Immature natural killer cell (primary cell): ENCODE measurements around the gene CRYGB. TPM values are rescaled to one million over a fixed set of nuclear protein-coding genes. Genes with fewer than 3 reads are reported as not detected.

ENCODE experiments used
- DNase-seq, 3 donors: peaks; one replicate each; pipeline ENCODE4 v3.0.0; 2022; ENCODE audit warnings: mixed read lengths in 1 of 3
- H3K27ac Mint-ChIP-seq, 6 donors: one replicate each; pipeline ENCODE4 v1.8.0; 2020; ENCODE audit warnings: mixed read lengths in 6 of 6, mild to moderate bottlenecking in 5 of 6, inconsistent platforms in 4 of 6, moderate library complexity in 3 of 6
- H3K27me3 Mint-ChIP-seq, 3 donors: one replicate each; pipeline ENCODE4 v1.8.0; 2020 to 2021; ENCODE audit warnings: low read depth in 3 of 3, mild to moderate bottlenecking in 3 of 3, mixed read lengths in 3 of 3, moderate library complexity in 3 of 3, inconsistent platforms in 1 of 3
- H3K36me3 Mint-ChIP-seq, 3 donors: one replicate each; pipeline ENCODE4 v1.8.0; 2020; ENCODE audit warnings: mixed read lengths in 3 of 3, inconsistent platforms in 2 of 3, mild to moderate bottlenecking in 2 of 3
- H3K4me1 Mint-ChIP-seq, 2 donors: one replicate each; pipeline ENCODE4 v1.8.0; 2020; ENCODE audit warnings: inconsistent platforms in 2 of 2, mild to moderate bottlenecking in 2 of 2, mixed read lengths in 2 of 2, moderate library complexity in 1 of 2
- H3K4me3 Mint-ChIP-seq, 5 donors: one replicate each; pipeline ENCODE4 v1.8.0; 2020; ENCODE audit warnings: mild to moderate bottlenecking in 5 of 5, mixed read lengths in 5 of 5, inconsistent platforms in 3 of 5, moderate library complexity in 3 of 5
- H3K9me3 Mint-ChIP-seq, 6 donors: one replicate each; pipeline ENCODE4 v1.8.0; 2020; ENCODE audit warnings: mild to moderate bottlenecking in 6 of 6, mixed read lengths in 6 of 6, inconsistent platforms in 4 of 6, moderate library complexity in 3 of 6
- polyA plus RNA-seq, 3 donors: library from polyadenylated mRNA; unstranded; fragments of 300-500 nt; fragmentation: Illumina TruSeq; gene quantifications; one replicate each; pipeline ENCODE4 v1.2.3, GENCODE V29; 2021

The CRYGB gene
- polyA plus RNA-seq, 3 donors from 2014 or later, result not detected

GRCh38 chr2:208175069-208175839 is 29.3 kb upstream of the CRYGB start:
- H3K9me3 Mint-ChIP-seq, result no peaks in the 10 kb centered on the region

GRCh38 chr2:208174144-208174543 is 28.2 kb upstream of the CRYGB start:
- Mint-ChIP-seq H3K27me3 (peaks cover 0 to 12% (median 11%) of the 10 kb centered on the region in 3 donors), H3K4me1 (peaks cover 1 to 7% of the 10 kb centered on the region in 2 donors), H3K9me3 (no peaks in the 10 kb centered on the region), H3K27ac (no peak overlapping the region), H3K4me3 (no peak overlapping the region), H3K36me3 (no peaks in the 10 kb centered on the region)
- DNase-seq, result no peak

More at GRCh38 chr2:208175069-208175839, 29.3 kb upstream of the CRYGB start:
- DNase-seq, result peak; percentile 36 to 44 (median 37)
- Mint-ChIP-seq H3K27ac (no peak overlapping the region), H3K4me3 (no peak overlapping the region), H3K36me3 (no peaks in the 10 kb centered on the region), H3K27me3 (peaks cover 0 to 12% (median 10%) of the 10 kb centered on the region in 3 donors), H3K4me1 (peaks cover 1 to 7% of the 10 kb centered on the region in 2 donors)

GRCh38 chr2:208172125-208172524 is 26.2 kb upstream of the CRYGB start:
- Mint-ChIP-seq H3K27me3 (peaks cover 0 to 18% (median 10%) of the 10 kb centered on the region in 3 donors), H3K27ac (no peak overlapping the region), H3K9me3 (no peaks in the 10 kb centered on the region), H3K36me3 (no peaks in the 10 kb centered on the region), H3K4me1 (peaks cover 1 to 7% of the 10 kb centered on the region in 2 donors), H3K4me3 (no peak overlapping the region)
- no peak for DNase-seq

- H3K4me3 Mint-ChIP-seq, result no peak overlapping the region
- H3K36me3 Mint-ChIP-seq, result no peaks in the 10 kb centered on the region
- no peaks in the 10 kb centered on the region for H3K9me3 Mint-ChIP-seq
- no peak for DNase-seq
- H3K4me1 Mint-ChIP-seq, result no peaks in the 10 kb centered on the region
- H3K27ac Mint-ChIP-seq, result no peak overlapping the region
- peaks cover 0 to 10% (median 3%) of the 10 kb centered on the region in 3 donors for H3K27me3 Mint-ChIP-seq
Observed at GRCh38 chr2:208164951-208165755, 19.2 kb upstream of the CRYGB start.

GRCh38 chr2:208163489-208163888 is 17.5 kb upstream of the CRYGB start, which contains the start of gene CRYGA:
Gene CRYGA, minus strand, starts transcription at chr2:208163589. Its CDS starts 33 bp downstream, at chr2:208163556.
- no peaks in the 10 kb centered on the region for H3K4me1 Mint-ChIP-seq
- no peaks in the 10 kb centered on the region for H3K9me3 Mint-ChIP-seq
- H3K27me3 Mint-ChIP-seq, result peaks cover 0 to 5% (median 0%) of the 10 kb centered on the region in 3 donors
- H3K36me3 Mint-ChIP-seq, result no peaks in the 10 kb centered on the region
- H3K27ac Mint-ChIP-seq, result no peak within 1 kb of the TSS
- DNase-seq, result no peak
- H3K4me3 Mint-ChIP-seq, result no peak within 1 kb of the TSS

- H3K36me3 Mint-ChIP-seq, result no peaks in the 10 kb centered on the region
- no peak for DNase-seq
Observed at GRCh38 chr2:208156439-208156838, 10.5 kb upstream of the CRYGB start.

GRCh38 chr2:208153156-208153555 is 7.2 kb upstream of the CRYGB start:
- no peak for DNase-seq
- H3K36me3 Mint-ChIP-seq, result peaks cover 0 to 5% (median 4%) of the 10 kb centered on the region in 3 donors
- H3K27ac Mint-ChIP-seq, result no peak overlapping the region
- peaks cover 0 to 9% (median 1%) of the 10 kb centered on the region in 3 donors for H3K27me3 Mint-ChIP-seq
- peaks cover 0 to 6% (median 1%) of the 10 kb centered on the region in 6 donors for H3K9me3 Mint-ChIP-seq
- no peaks in the 10 kb centered on the region for H3K4me1 Mint-ChIP-seq
- no peak overlapping the region for H3K4me3 Mint-ChIP-seq

More at GRCh38 chr2:208156439-208156838, 10.5 kb upstream of the CRYGB start:
- Mint-ChIP-seq H3K4me3 (no peak overlapping the region), H3K4me1 (no peaks in the 10 kb centered on the region), H3K27ac (no peak overlapping the region), H3K9me3 (no peaks in the 10 kb centered on the region), H3K27me3 (peaks cover 0 to 1% (median 0%) of the 10 kb centered on the region in 3 donors)

GRCh38 chr2:208150956-208151355 is 5.0 kb upstream of the CRYGB start:
- Mint-ChIP-seq H3K9me3 (peaks cover 0 to 6% (median 1%) of the 10 kb centered on the region in 6 donors), H3K36me3 (peaks cover 0 to 5% (median 4%) of the 10 kb centered on the region in 3 donors), H3K27ac (no peak overlapping the region), H3K27me3 (peaks cover 0 to 9% (median 3%) of the 10 kb centered on the region in 3 donors), H3K4me1 (no peaks in the 10 kb centered on the region), H3K4me3 (no peak overlapping the region)
- no peak for DNase-seq

- no peak overlapping the region for H3K27ac Mint-ChIP-seq
- H3K4me1 Mint-ChIP-seq, result no peaks in the 10 kb centered on the region
- peaks cover 0 to 9% (median 3%) of the 10 kb centered on the region in 3 donors for H3K27me3 Mint-ChIP-seq
- H3K36me3 Mint-ChIP-seq, result peaks cover 0 to 5% (median 4%) of the 10 kb centered on the region in 3 donors
- H3K9me3 Mint-ChIP-seq, result peaks cover 0 to 6% (median 1%) of the 10 kb centered on the region in 6 donors
- H3K4me3 Mint-ChIP-seq, result no peak overlapping the region
- DNase-seq, result no peak
Observed at GRCh38 chr2:208150094-208150493, 4.1 kb upstream of the CRYGB start.

- peaks cover 0 to 9% (median 3%) of the 10 kb centered on the region in 3 donors for H3K27me3 Mint-ChIP-seq
- H3K27ac Mint-ChIP-seq, result no peak overlapping the region
Observed at GRCh38 chr2:208148803-208149202, 2.8 kb upstream of the CRYGB start.

GRCh38 chr2:208147759-208148158 is 1.8 kb upstream of the CRYGB start:
- DNase-seq, result no peak
- H3K27ac Mint-ChIP-seq, result no peak overlapping the region
- peaks cover 0 to 6% (median 1%) of the 10 kb centered on the region in 6 donors for H3K9me3 Mint-ChIP-seq
- peaks cover 0 to 9% (median 3%) of the 10 kb centered on the region in 3 donors for H3K27me3 Mint-ChIP-seq
- no peaks in the 10 kb centered on the region for H3K4me1 Mint-ChIP-seq
- no peak overlapping the region for H3K4me3 Mint-ChIP-seq
- H3K36me3 Mint-ChIP-seq, result peaks cover 0 to 5% (median 4%) of the 10 kb centered on the region in 3 donors

More at GRCh38 chr2:208148803-208149202, 2.8 kb upstream of the CRYGB start:
- H3K9me3 Mint-ChIP-seq, result peaks cover 0 to 6% (median 1%) of the 10 kb centered on the region in 6 donors
- H3K4me3 Mint-ChIP-seq, result no peak overlapping the region
- H3K4me1 Mint-ChIP-seq, result no peaks in the 10 kb centered on the region
- no peak for DNase-seq
- peaks cover 0 to 5% (median 4%) of the 10 kb centered on the region in 3 donors for H3K36me3 Mint-ChIP-seq

- peaks cover 0 to 5% (median 4%) of the 10 kb centered on the region in 3 donors for H3K36me3 Mint-ChIP-seq
- no peaks in the 10 kb centered on the region for H3K4me1 Mint-ChIP-seq
- peak overlapping the region in 1 of 6 donors; percentile 34 for H3K27ac Mint-ChIP-seq
- H3K9me3 Mint-ChIP-seq, result peaks cover 0 to 6% (median 1%) of the 10 kb centered on the region in 6 donors
- H3K4me3 Mint-ChIP-seq, result no peak overlapping the region
- H3K27me3 Mint-ChIP-seq, result peaks cover 0 to 9% (median 3%) of the 10 kb centered on the region in 3 donors
- no peak for DNase-seq
Observed at GRCh38 chr2:208147008-208147407, 1.1 kb upstream of the CRYGB start.

GRCh38 chr2:208142925-208143799 is 2.8 kb downstream of the CRYGB start:
- DNase-seq, result no peak
- Mint-ChIP-seq H3K27ac (no peak overlapping the region), H3K27me3 (peaks cover 0 to 1% (median 0%) of the 10 kb centered on the region in 3 donors), H3K4me3 (no peak overlapping the region), H3K36me3 (no peaks in the 10 kb centered on the region), H3K4me1 (no peaks in the 10 kb centered on the region), H3K9me3 (no peaks in the 10 kb centered on the region)
